Endometrial microvascular endothelial cells (primary cell): ENCODE data around the gene ASCC1. TPM values are rescaled to one million over a fixed set of nuclear protein-coding genes. Genes with fewer than 3 reads are reported as not detected.

Source experiments
- in situ Hi-C: cut with HindIII; loops from 2 replicates; pipeline ENCODE4 v1.10.0; 2017; ENCODE audit warnings: low sequenced_read_pairs, low pct_unique_long_range_greater_than_20kb; ENCODE audit errors: inconsistent ontology term
- total RNA-seq: library from RNA; depleted of rRNA; stranded (reverse); fragments of >200 nt; gene quantifications from one replicate; pipeline ENCODE4 v1.2.3, GENCODE V29; 2015; ENCODE audit errors: inconsistent ontology term

ASCC1 gene
- total RNA-seq, 1 donor from 2014 or later = 61.0 TPM

- in situ Hi-C loops = no loop called here
Observed at GRCh38 chr10:72080042-72080975, 135.8 kb downstream of the ASCC1 start.

GRCh38 chr10:72079356-72079755, 136.7 kb downstream of the ASCC1 start:
- in situ Hi-C loops = no loop called here

GRCh38 chr10:72077275-72077990, 138.6 kb downstream of the ASCC1 start:
- in situ Hi-C loops = no loop called here

- in situ Hi-C loops = no loop called here
Observed at GRCh38 chr10:72076756-72077155, 139.3 kb downstream of the ASCC1 start.

- in situ Hi-C loops = no loop called here
Observed at GRCh38 chr10:72075376-72076115, 140.5 kb downstream of the ASCC1 start.

GRCh38 chr10:72074574-72075375, 141.3 kb downstream of the ASCC1 start:
- in situ Hi-C loops = no loop called here

GRCh38 chr10:72073708-72074573, 142.1 kb downstream of the ASCC1 start:
- in situ Hi-C loops = no loop called here

GRCh38 chr10:72072639-72073038, 143.4 kb downstream of the ASCC1 start:
- in situ Hi-C loops = no loop called here

- in situ Hi-C loops = no loop called here
Observed at GRCh38 chr10:72072046-72072445, 144.0 kb downstream of the ASCC1 start.

- in situ Hi-C loops = no loop called here
Observed at GRCh38 chr10:72069751-72070526, 146.1 kb downstream of the ASCC1 start.

GRCh38 chr10:72068901-72069446, 147.1 kb downstream of the ASCC1 start:
- in situ Hi-C loops = no loop called here

- in situ Hi-C loops = no loop called here
Observed at GRCh38 chr10:72068126-72068765, 147.8 kb downstream of the ASCC1 start.

GRCh38 chr10:72067463-72068125, 148.5 kb downstream of the ASCC1 start:
- in situ Hi-C loops = no loop called here

- in situ Hi-C loops = no loop called here
Observed at GRCh38 chr10:72066318-72067284, 149.5 kb downstream of the ASCC1 start.
